Endodermal cell (in vitro differentiated cells): ENCODE results near the gene ACTN4. TPM values are rescaled to one million over a fixed set of nuclear protein-coding genes. Genes with fewer than 3 reads are reported as not detected.

Experiments used
- DNase-seq: peaks from one replicate; pipeline ENCODE4 v3.0.0-alpha.2; 2017
- H3K27ac ChIP-seq: 2 replicates; pipeline ENCODE4 v1.5.1; 2013; ENCODE audit warnings: mild to moderate bottlenecking, low read depth, low read length, moderate library complexity
- H3K27me3 ChIP-seq: 2 replicates; pipeline ENCODE4 v1.6.1; 2013; ENCODE audit warnings: mild to moderate bottlenecking, low read length, moderate library complexity; ENCODE audit not compliant: insufficient read depth, control insufficient read depth, poor library complexity, severe bottlenecking
- H3K36me3 ChIP-seq: 2 replicates; pipeline ENCODE4 v1.7.0; 2013; ENCODE audit warnings: mild to moderate bottlenecking, low read length, moderate library complexity; ENCODE audit not compliant: control insufficient read depth, insufficient read depth
- H3K4me1 ChIP-seq: one replicate; pipeline ENCODE4 v1.7.0; 2013; ENCODE audit warnings: low read length; ENCODE audit not compliant: control insufficient read depth, insufficient read depth
- H3K4me3 ChIP-seq: 2 replicates; pipeline ENCODE4 v1.5.1; 2013; ENCODE audit warnings: mild to moderate bottlenecking, low read length, moderate library complexity
- H3K9ac ChIP-seq: 2 replicates; pipeline ENCODE4 v1.6.1; 2013; ENCODE audit warnings: mild to moderate bottlenecking, low read length, moderate library complexity; ENCODE audit not compliant: poor library complexity, severe bottlenecking; ENCODE audit errors: extremely low read depth
- H3K9me3 ChIP-seq: 2 replicates; pipeline ENCODE4 v1.6.1; 2013; ENCODE audit warnings: mild to moderate bottlenecking, low read length, moderate library complexity; ENCODE audit not compliant: control insufficient read depth
- H3K27ac Mint-ChIP-seq: 2 replicates; pipeline ENCODE4 v1.8.0; 2020; ENCODE audit warnings: mixed read lengths
- H3K27me3 Mint-ChIP-seq: 2 replicates; pipeline ENCODE4 v1.8.0; 2021; ENCODE audit warnings: mild to moderate bottlenecking, mixed read lengths; ENCODE audit not compliant: insufficient read depth
- H3K36me3 Mint-ChIP-seq: 2 replicates; pipeline ENCODE4 v1.8.0; 2020; ENCODE audit warnings: low read depth, mixed read lengths
- H3K4me1 Mint-ChIP-seq: 2 replicates; pipeline ENCODE4 v1.8.0; 2020; ENCODE audit warnings: mixed read lengths
- H3K4me3 Mint-ChIP-seq: 2 replicates; pipeline ENCODE4 v1.8.0; 2020; ENCODE audit warnings: mild to moderate bottlenecking, moderate library complexity, mixed read lengths
- H3K9me3 Mint-ChIP-seq: 2 replicates; pipeline ENCODE4 v1.8.0; 2020; ENCODE audit warnings: mild to moderate bottlenecking, mixed read lengths
- CTCF ChIP-seq: fragments of 200-600 bp; sonication (generic); conservative IDR thresholded peaks from 2 replicates; pipeline ENCODE4 v1.5.0; 2021; ENCODE audit warnings: antibody characterized with exemption, mild to moderate bottlenecking
- WGBS, 2 experiments: methylation state at CpG; one replicate each; pipeline versions ENCODE4 v1.1.5 to v1.1.7; 2013; ENCODE audit warnings: missing lambda C conversion rate in 2 of 2, mixed read lengths in 1 of 2; ENCODE audit not compliant: insufficient coverage in 1 of 2, insufficient read length in 1 of 2; 5-methylcytosine and 5-hydroxymethylcytosine counted together
- total RNA-seq, 2 donors: library from RNA; stranded (reverse); fragmentation: NEBNext Ultra II Directional in 1 of 2; extraction: Animal tissue kit (Norgen Biotek cat#: 25700) in 1 of 2; gene quantifications; 2 replicates in 1 of 2; 3 replicates in 1 of 2; pipeline ENCODE4 v1.2.1, GENCODE V29; 2021

The ACTN4 gene
- total RNA-seq, 2 donors from 2014 or later, result 378 to 437 TPM

- H3K4me3 ChIP-seq, result peak within 1 kb of the TSS; percentile 94
- peaks cover 3% of the 10 kb centered on the region for H3K4me1 ChIP-seq
- Mint-ChIP-seq H3K36me3 (peaks cover 26% of the 10 kb centered on the region), H3K27ac (peak within 1 kb of the TSS; percentile 98), H3K4me1 (peaks cover 25% of the 10 kb centered on the region), H3K9me3 (no peaks in the 10 kb centered on the region), H3K4me3 (peak within 1 kb of the TSS; percentile 99), H3K27me3 (no peaks in the 10 kb centered on the region)
- TF ChIP-seq CTCF, result no peak
- peak; percentile 100 for DNase-seq
- no peaks in the 10 kb centered on the region for H3K27me3 ChIP-seq
- 4 to 7% methylated on average over 42 to 64 of the region's 64 CpGs for WGBS, 2 experiments
- peak within 1 kb of the TSS; percentile 87 for H3K9ac ChIP-seq
- no peaks in the 10 kb centered on the region for H3K9me3 ChIP-seq
- peak within 1 kb of the TSS; percentile 50 for H3K27ac ChIP-seq
- peaks cover 24% of the 10 kb centered on the region for H3K36me3 ChIP-seq
These were observed 28.7 kb upstream of the ACTN4 start, which contains the start of gene EIF3K for GRCh38 chr19:38618590-38619360. TSS of gene EIF3K (plus strand) at chr19:38619188. CDS start at chr19:38619269, 81 bp downstream.

- peak overlapping the region; percentile 94 for H3K4me3 ChIP-seq
- Mint-ChIP-seq H3K9me3 (no peaks in the 10 kb centered on the region), H3K36me3 (peaks cover 34% of the 10 kb centered on the region), H3K27me3 (no peaks in the 10 kb centered on the region), H3K4me1 (peaks cover 25% of the 10 kb centered on the region), H3K27ac (peak overlapping the region; percentile 98), H3K4me3 (peak overlapping the region; percentile 99)
- H3K27ac ChIP-seq, result no peak overlapping the region
- 22% methylated on average over 18 to 21 of the region's 21 CpGs for WGBS, 2 experiments
- peak overlapping the region; percentile 87 for H3K9ac ChIP-seq
- no peaks in the 10 kb centered on the region for H3K27me3 ChIP-seq
- H3K4me1 ChIP-seq, result peaks cover 3% of the 10 kb centered on the region
- H3K36me3 ChIP-seq, result peaks cover 27% of the 10 kb centered on the region
- no peaks in the 10 kb centered on the region for H3K9me3 ChIP-seq
- TF ChIP-seq CTCF, result no peak
- peak; percentile 42 for DNase-seq
These were observed 27.9 kb upstream of the ACTN4 start for GRCh38 chr19:38619361-38620174.

DNA sequence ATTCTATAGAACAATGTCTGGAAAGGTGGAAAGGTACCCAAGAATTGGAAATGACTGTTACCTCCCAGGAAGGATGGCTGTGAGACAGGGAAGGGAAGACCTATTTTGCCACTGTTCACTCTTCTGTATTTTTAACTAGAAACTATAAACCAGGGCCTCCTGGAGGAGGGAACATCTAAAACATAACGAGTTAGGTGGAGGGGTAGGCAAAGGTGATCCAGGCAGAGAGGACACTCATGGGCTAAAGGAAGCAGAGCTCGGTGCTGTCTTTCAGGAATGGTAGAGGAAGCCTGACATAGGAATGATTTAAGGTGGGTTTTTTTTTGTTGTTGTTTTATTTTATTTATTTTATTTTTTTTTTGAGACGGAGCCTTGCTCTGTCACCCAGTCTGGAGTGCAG lies 22.6 kb upstream of the ACTN4 start:
- Mint-ChIP-seq H3K9me3 (no peaks in the 10 kb centered on the region), H3K4me1 (peaks cover 10% of the 10 kb centered on the region), H3K36me3 (peaks cover 68% of the 10 kb centered on the region), H3K27ac (no peak overlapping the region), H3K4me3 (no peak overlapping the region), H3K27me3 (no peaks in the 10 kb centered on the region)
- peaks cover 3% of the 10 kb centered on the region for H3K4me1 ChIP-seq
- H3K9ac ChIP-seq, result no peak overlapping the region
- no peak for TF ChIP-seq CTCF
- no peak for DNase-seq
- H3K27ac ChIP-seq, result no peak overlapping the region
- no peaks in the 10 kb centered on the region for H3K9me3 ChIP-seq
- no peaks in the 10 kb centered on the region for H3K27me3 ChIP-seq
- H3K36me3 ChIP-seq, result peaks cover 68% of the 10 kb centered on the region
- H3K4me3 ChIP-seq, result no peak overlapping the region
- 94 to 97% methylated on average over 2 to 3 of the region's 3 CpGs for WGBS, 2 experiments
